Measurements from ENCODE around the gene NEAT1.
"Not testable (repeated sequence)": the region's sequence is repeated elsewhere in the genome, so short reads cannot be mapped to it uniquely, and the experiment has no call there.

- TF ChIP-seq, protein P1, sequence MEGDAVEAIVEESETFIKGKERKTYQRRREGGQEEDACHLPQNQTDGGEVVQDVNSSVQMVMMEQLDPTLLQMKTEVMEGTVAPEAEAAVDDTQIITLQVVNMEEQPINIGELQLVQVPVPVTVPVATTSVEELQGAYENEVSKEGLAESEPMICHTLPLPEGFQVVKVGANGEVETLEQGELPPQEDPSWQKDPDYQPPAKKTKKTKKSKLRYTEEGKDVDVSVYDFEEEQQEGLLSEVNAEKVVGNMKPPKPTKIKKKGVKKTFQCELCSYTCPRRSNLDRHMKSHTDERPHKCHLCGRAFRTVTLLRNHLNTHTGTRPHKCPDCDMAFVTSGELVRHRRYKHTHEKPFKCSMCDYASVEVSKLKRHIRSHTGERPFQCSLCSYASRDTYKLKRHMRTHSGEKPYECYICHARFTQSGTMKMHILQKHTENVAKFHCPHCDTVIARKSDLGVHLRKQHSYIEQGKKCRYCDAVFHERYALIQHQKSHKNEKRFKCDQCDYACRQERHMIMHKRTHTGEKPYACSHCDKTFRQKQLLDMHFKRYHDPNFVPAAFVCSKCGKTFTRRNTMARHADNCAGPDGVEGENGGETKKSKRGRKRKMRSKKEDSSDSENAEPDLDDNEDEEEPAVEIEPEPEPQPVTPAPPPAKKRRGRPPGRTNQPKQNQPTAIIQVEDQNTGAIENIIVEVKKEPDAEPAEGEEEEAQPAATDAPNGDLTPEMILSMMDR (IDR thresholded peaks at IDR 0.05), result not testable (repeated sequence)
- TF ChIP-seq EP300, POLR2AphosphoS5, POLR2A (IDR thresholded peaks at IDR 0.05): not testable (repeated sequence)
Observed at GRCh38 chr11:65472588-65473277, 50.1 kb downstream of the NEAT1 start.
